ENCODE results near the gene VIT.

VIT gene

DNA sequence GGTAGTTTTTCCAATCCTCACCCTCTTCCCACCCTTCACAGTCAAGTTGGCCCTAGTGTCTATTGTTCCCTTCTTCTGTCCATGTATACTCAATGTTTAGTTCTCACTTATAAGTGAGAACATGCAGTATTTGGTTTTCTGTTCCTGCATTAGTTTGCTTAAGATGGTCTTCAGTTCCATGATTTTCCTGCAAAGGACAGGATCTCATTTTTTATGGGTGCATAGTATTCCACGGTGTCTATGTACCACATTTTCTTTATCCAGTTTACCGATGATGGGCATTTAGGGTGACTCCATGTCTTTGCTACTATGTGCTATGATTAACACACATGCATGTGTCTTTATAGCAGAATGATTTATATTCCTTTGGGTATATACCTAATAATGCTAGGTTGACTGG lies 165.4 kb downstream of the VIT start:
- no peak for DNase-seq (ENCODE audit: low read depth)

Measured in HS-5 (cell line).